ENCODE results near the gene LTK.
A peak's percentile ranks its signal among the peaks of the same experiment; 100 is the strongest.

GRCh38 chr15:41557673-41558399 lies 44.2 kb upstream of the LTK start:
- TF ChIP-seq CTCF (IDR thresholded peaks at IDR 0.05; ENCODE audit: borderline replicate concordance, extremely low read depth, low read length, poor library complexity, severe bottlenecking) (peak; percentile 93), EZH2 (IDR thresholded peaks at IDR 0.05; ENCODE audit: borderline replicate concordance, low read depth, low read length, severe bottlenecking) (no peak)
